K562 (cell line): ENCODE results near the gene TMEM164.

Experiments used
- ATF2 ChIP-seq: sonication (generic); formaldehyde crosslinking; IDR thresholded peaks from 2 replicates; pipeline ENCODE4 v1.8.1; 2022; ENCODE audit warnings: missing genetic modification reagents
- EP300 ChIP-seq: IDR thresholded peaks from 2 replicates; pipeline ENCODE4 v1.6.1; 2012; ENCODE audit warnings: low read length, improper control_type of control experiment
- SREBF2 ChIP-seq: sonication (generic); formaldehyde crosslinking; IDR thresholded peaks from 2 replicates; pipeline ENCODE4 v1.4.0; 2020; ENCODE audit warnings: mild to moderate bottlenecking, missing genetic modification reagents
- SRF ChIP-seq, 2 experiments: fragments of 250-450, 450-650 bp in 1 of 2; sonication (Bioruptor Pico) in 1 of 2; sonication (generic) in 1 of 2; formaldehyde crosslinking; IDR thresholded peaks; 2 replicates each; pipeline versions ENCODE4 v1.5.0 to v1.5.1; 2020 to 2022; ENCODE audit warnings: mild to moderate bottlenecking in 1 of 2, missing genetic modification reagents in 1 of 2
- U2AF1 ChIP-seq: fragments of 200-400 bp; formaldehyde crosslinking; optimal IDR thresholded peaks from 2 replicates; pipeline ENCODE3; 2017; ENCODE audit warnings: mild to moderate bottlenecking, low read depth, low read length, moderate library complexity
- USF1 ChIP-seq: sonication (generic); formaldehyde crosslinking; IDR thresholded peaks from 2 replicates; pipeline ENCODE4 v1.9.0; 2022; ENCODE audit warnings: mild to moderate bottlenecking, missing genetic modification reagents
- ZBTB1 ChIP-seq: sonication (generic); formaldehyde crosslinking; IDR thresholded peaks from 2 replicates; pipeline ENCODE4 v1.8.1; 2023; ENCODE audit warnings: missing genetic modification reagents, low read depth, mild to moderate bottlenecking, borderline replicate concordance
- ZFX ChIP-seq: sonication (generic); formaldehyde crosslinking; IDR thresholded peaks from 2 replicates; pipeline ENCODE4 v1.8.0; 2022; ENCODE audit warnings: mild to moderate bottlenecking, missing genetic modification reagents, moderate library complexity
- ZNF274 ChIP-seq: IDR thresholded peaks from 2 replicates; pipeline ENCODE4 v1.6.1; 2011; ENCODE audit warnings: low read depth, mild to moderate bottlenecking, low read length, moderate library complexity, borderline replicate concordance
- ZNF3 ChIP-seq: fragments of 250-450 bp; sonication (Bioruptor Pico); IDR thresholded peaks from 2 replicates; pipeline ENCODE4 v1.5.0; 2021; ENCODE audit warnings: mild to moderate bottlenecking, moderate library complexity

GRCh38 chrX:110201799-110202198, 198.9 kb downstream of the TMEM164 start:
- TF ChIP-seq ZNF3 (CRISPR knock-in tag) = no peak
- TF ChIP-seq EP300 = no peak
- TF ChIP-seq ATF2 (CRISPR knock-in tag) = no peak
- no peak for TF ChIP-seq ZNF274
- TF ChIP-seq SRF (CRISPR knock-in tag; IDR thresholded peaks at IDR 0.05) = no peak
- no peak for TF ChIP-seq SREBF2
- no peak for TF ChIP-seq U2AF1
- no peak for TF ChIP-seq ZBTB1 (CRISPR knock-in tag)
- no peak for TF ChIP-seq ZFX (CRISPR knock-in tag)
- no peak for TF ChIP-seq USF1
